Keratinocyte (primary cell): ENCODE measurements around the gene NID2. TPM values are rescaled to one million over a fixed set of nuclear protein-coding genes. Genes with fewer than 3 reads are reported as not detected.

Experiments
- DNase-seq: peaks from one replicate; pipeline ENCODE4 v3.0.0-alpha.2; 2011; ENCODE audit warnings: low read depth, missing footprints, low spot score
- FAIRE-seq: peaks from 2 replicates; lab custom pipeline; 2011; peaks lifted over from hg19 to GRCh38; lab: Jason Lieb, UNC
- H2AFZ ChIP-seq: 2 replicates; pipeline ENCODE4 v1.6.0; 2012; ENCODE audit warnings: low read length, control low read depth, inconsistent platforms; ENCODE audit not compliant: control insufficient read depth
- H3K27ac ChIP-seq: 2 replicates; pipeline ENCODE4 v1.5.1; 2011; ENCODE audit warnings: low read length; ENCODE audit not compliant: control insufficient read depth, insufficient read depth
- H3K27me3 ChIP-seq: 3 replicates; pipeline ENCODE4 v1.6.0; 2011; ENCODE audit warnings: low read length; ENCODE audit not compliant: control insufficient read depth, insufficient read depth; ENCODE audit errors: extremely low read depth
- H3K36me3 ChIP-seq, 2 experiments: 2 replicates in 1 of 2; 3 replicates in 1 of 2; pipeline ENCODE4 v1.5.1; 2011; ENCODE audit warnings: low read length in 2 of 2, mild to moderate bottlenecking in 1 of 2; ENCODE audit not compliant: control insufficient read depth in 2 of 2, insufficient read depth in 2 of 2; ENCODE audit errors: extremely low read depth in 1 of 2
- H3K4me1 ChIP-seq: 3 replicates; pipeline ENCODE4 v1.5.1; 2011; ENCODE audit warnings: low read length; ENCODE audit not compliant: control insufficient read depth, insufficient read depth; ENCODE audit errors: extremely low read depth
- H3K4me2 ChIP-seq: 3 replicates; pipeline ENCODE4 v1.6.0; 2011; ENCODE audit warnings: low read depth, low read length; ENCODE audit not compliant: control insufficient read depth, insufficient read depth; ENCODE audit errors: extremely low read depth
- H3K4me3 ChIP-seq, 3 experiments: fragments of 200-600 bp in 1 of 3; sonication (generic) in 1 of 3; 2 replicates in 2 of 3; 3 replicates in 1 of 3; pipeline ENCODE4 v1.5.1; 2011 to 2016; ENCODE audit warnings: low read length in 3 of 3, mild to moderate bottlenecking in 3 of 3, control low read depth in 2 of 3, inconsistent platforms in 1 of 3, low read depth in 1 of 3, mixed read lengths in 1 of 3, mixed run types in 1 of 3, moderate library complexity in 1 of 3; ENCODE audit not compliant: control insufficient read depth in 2 of 3, insufficient read depth in 2 of 3; ENCODE audit errors: extremely low read depth in 1 of 3
- H3K79me2 ChIP-seq: 2 replicates; pipeline ENCODE4 v1.6.0; 2012; ENCODE audit warnings: low read length; ENCODE audit not compliant: control insufficient read depth, insufficient read depth
- H3K9ac ChIP-seq: 3 replicates; pipeline ENCODE4 v1.6.0; 2011; ENCODE audit warnings: low read length; ENCODE audit not compliant: control insufficient read depth, insufficient read depth; ENCODE audit errors: extremely low read depth
- H3K9me1 ChIP-seq: 3 replicates; pipeline ENCODE4 v1.6.0; 2011; ENCODE audit warnings: low read length; ENCODE audit not compliant: control insufficient read depth, insufficient read depth; ENCODE audit errors: extremely low read depth
- H3K9me3 ChIP-seq: 2 replicates; pipeline ENCODE4 v1.5.1; 2012; ENCODE audit warnings: low read depth, low read length; ENCODE audit not compliant: control insufficient read depth
- H4K20me1 ChIP-seq: 3 replicates; pipeline ENCODE4 v1.6.0; 2011; ENCODE audit warnings: low read length; ENCODE audit not compliant: control insufficient read depth, insufficient read depth; ENCODE audit errors: extremely low read depth
- CTCF ChIP-seq, 3 experiments: IDR thresholded peaks in 1 of 3; conservative IDR thresholded peaks in 1 of 3; optimal IDR thresholded peaks in 1 of 3; 2 replicates in 2 of 3; 3 replicates in 1 of 3; pipeline versions ENCODE3 to v1.5.1; 2011; ENCODE audit warnings: low read length in 3 of 3, mild to moderate bottlenecking in 3 of 3, moderate library complexity in 2 of 3, control low read depth in 1 of 3, inconsistent platforms in 1 of 3; ENCODE audit not compliant: insufficient read depth in 2 of 3; ENCODE audit errors: extremely low read depth in 1 of 3
- EZH2 ChIP-seq: IDR thresholded peaks from one replicate; pipeline ENCODE4 v1.6.1; 2012; ENCODE audit warnings: inconsistent platforms, mild to moderate bottlenecking, low read length, moderate library complexity
- dilution Hi-C: fragments of 300-500 bp; cut with MboI; formaldehyde crosslinking; loops from one replicate; pipeline ENCODE4 v1.7.0; 2020; ENCODE audit warnings: low sequenced_read_pairs; ENCODE audit not compliant: extremely low pct_ligation_motif_present
- polyA plus RNA-seq, 5 experiments: library from polyadenylated mRNA; depleted of rRNA in 3 of 5; stranded (reverse) in 3 of 5; stranded (forward) in 1 of 5; unstranded in 1 of 5; fragments of >200 nt; gene quantifications; 1 replicate in 1 of 5; 2 replicates in 3 of 5; 3 replicates in 1 of 5; pipeline versions ENCODE4 v1.2.1 to v1.2.3, GENCODE V29; 2011 to 2012; ENCODE audit warnings: missing spikeins in 2 of 5, low read depth in 1 of 5, low replicate concordance in 1 of 5

Gene NID2
- polyA plus RNA-seq, 1 donor (not counting 4 experiments of a cell fraction or from before 2014, with no cell fraction given) = 1.7 TPM

GRCh38 chr14:51960866-51961265 lies 108.0 kb downstream of the NID2 start:
- Histone ChIP-seq H3K9me3 (no peaks in the 10 kb centered on the region), H2AFZ (no peak overlapping the region), H3K9me1 (no peaks in the 10 kb centered on the region), H3K79me2 (no peaks in the 10 kb centered on the region), H3K4me1 (no peaks in the 10 kb centered on the region), H4K20me1 (no peaks in the 10 kb centered on the region), H3K4me3 (no peak overlapping the region), H3K4me2 (no peak overlapping the region), H3K27ac (no peak overlapping the region), H3K9ac (no peak overlapping the region), H3K36me3 (no peaks in the 10 kb centered on the region), H3K27me3 (peaks cover 7% of the 10 kb centered on the region)
- DNase-seq = no peak
- TF ChIP-seq EZH2 (no peak), CTCF (optimal IDR thresholded peaks at IDR 0.05 in 1 of 3, IDR thresholded peaks at IDR 0.05 in 1 of 3, conservative IDR thresholded peaks at IDR 0.05 in 1 of 3; ENCODE audit: extremely low read depth in 1 of 3, insufficient read depth in 2 of 3, low read length in 3 of 3) (no peak)
- no peak for FAIRE-seq
- dilution Hi-C loops = no loop called here

GRCh38 chr14:51959928-51960327 lies 108.9 kb downstream of the NID2 start:
- peaks cover 7% of the 10 kb centered on the region for H3K27me3 ChIP-seq
- TF ChIP-seq CTCF (optimal IDR thresholded peaks at IDR 0.05 in 1 of 3, IDR thresholded peaks at IDR 0.05 in 1 of 3, conservative IDR thresholded peaks at IDR 0.05 in 1 of 3; ENCODE audit: extremely low read depth in 1 of 3, insufficient read depth in 2 of 3, low read length in 3 of 3) (no peak), EZH2 (no peak)
- H3K4me3 ChIP-seq = no peak overlapping the region
- H4K20me1 ChIP-seq = no peaks in the 10 kb centered on the region
- no peak overlapping the region for H3K27ac ChIP-seq
- dilution Hi-C loops = no loop called here
- H2AFZ ChIP-seq = no peak overlapping the region
- H3K36me3 ChIP-seq = no peaks in the 10 kb centered on the region
- DNase-seq (no peak), FAIRE-seq (no peak)
- no peaks in the 10 kb centered on the region for H3K9me1 ChIP-seq
- no peaks in the 10 kb centered on the region for H3K9me3 ChIP-seq
- H3K79me2 ChIP-seq = no peaks in the 10 kb centered on the region
- H3K4me2 ChIP-seq = no peak overlapping the region
- H3K9ac ChIP-seq = no peak overlapping the region
- H3K4me1 ChIP-seq = no peaks in the 10 kb centered on the region
